Spleen (tissue), 7 donors: ENCODE results near the gene THY1.

Experiments used
- POLR2A ChIP-seq, 3 donors: fragments of 450-650 bp; IDR thresholded peaks; one replicate each; pipeline ENCODE4 v1.5.1; 2017; ENCODE audit warnings: antibody characterized with exemption in 3 of 3, mild to moderate bottlenecking in 1 of 3
- POLR2AphosphoS5 ChIP-seq, 3 donors: sonication (generic); formaldehyde crosslinking; IDR thresholded peaks; one replicate each; pipeline ENCODE4 v1.5.1; 2017; ENCODE audit warnings: antibody characterized with exemption in 3 of 3
- TF ChIP-seq, protein P1 (sequence below), 11 experiments: fragments of 200-600 bp in 7 of 11; fragments of 450-650 bp in 4 of 11; sonication (generic) in 4 of 11; IDR thresholded peaks in 8 of 11; conservative IDR thresholded peaks in 3 of 11; 1 replicate in 7 of 11; 2 replicates in 4 of 11; pipeline versions ENCODE4 v1.4.0 to v1.8.0; 2016 to 2021; ENCODE audit warnings: antibody characterized with exemption in 11 of 11, inconsistent platforms in 4 of 11, mild to moderate bottlenecking in 1 of 11
- donor health status: DM: no; HTN: no; CAD: no; lungs with moderate emphysema.
- donor health status: DM: no; HTN: no; CAD: no.
- donor health status: DM: no; HTN: no; CAD: no.

DNA sequence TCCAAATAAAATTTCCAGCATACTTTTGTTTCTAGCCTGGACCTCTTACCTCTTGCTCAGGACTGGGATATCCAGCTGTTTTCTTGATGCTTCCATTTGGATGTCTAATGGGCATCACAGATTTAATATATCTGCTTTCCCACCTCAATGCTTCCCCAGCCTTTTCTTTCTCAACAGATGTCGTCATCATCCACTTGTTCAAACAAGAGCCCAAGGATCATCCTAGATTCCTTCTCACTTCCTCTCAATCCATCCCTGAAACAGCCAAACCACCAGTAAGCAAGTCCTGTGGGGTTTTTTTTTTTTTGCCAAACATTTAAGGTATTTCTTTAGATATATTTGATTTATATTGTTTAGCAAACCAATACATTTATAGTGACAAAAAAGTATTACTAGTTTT lies 12.5 kb downstream of the THY1 start:
- TF ChIP-seq, protein P1, sequence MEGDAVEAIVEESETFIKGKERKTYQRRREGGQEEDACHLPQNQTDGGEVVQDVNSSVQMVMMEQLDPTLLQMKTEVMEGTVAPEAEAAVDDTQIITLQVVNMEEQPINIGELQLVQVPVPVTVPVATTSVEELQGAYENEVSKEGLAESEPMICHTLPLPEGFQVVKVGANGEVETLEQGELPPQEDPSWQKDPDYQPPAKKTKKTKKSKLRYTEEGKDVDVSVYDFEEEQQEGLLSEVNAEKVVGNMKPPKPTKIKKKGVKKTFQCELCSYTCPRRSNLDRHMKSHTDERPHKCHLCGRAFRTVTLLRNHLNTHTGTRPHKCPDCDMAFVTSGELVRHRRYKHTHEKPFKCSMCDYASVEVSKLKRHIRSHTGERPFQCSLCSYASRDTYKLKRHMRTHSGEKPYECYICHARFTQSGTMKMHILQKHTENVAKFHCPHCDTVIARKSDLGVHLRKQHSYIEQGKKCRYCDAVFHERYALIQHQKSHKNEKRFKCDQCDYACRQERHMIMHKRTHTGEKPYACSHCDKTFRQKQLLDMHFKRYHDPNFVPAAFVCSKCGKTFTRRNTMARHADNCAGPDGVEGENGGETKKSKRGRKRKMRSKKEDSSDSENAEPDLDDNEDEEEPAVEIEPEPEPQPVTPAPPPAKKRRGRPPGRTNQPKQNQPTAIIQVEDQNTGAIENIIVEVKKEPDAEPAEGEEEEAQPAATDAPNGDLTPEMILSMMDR (IDR thresholded peaks at IDR 0.05 in 8 of 11, conservative IDR thresholded peaks at IDR 0.05 in 3 of 11): no peak
- TF ChIP-seq POLR2A (IDR thresholded peaks at IDR 0.05) (no peak), POLR2AphosphoS5 (IDR thresholded peaks at IDR 0.05) (no peak)
